GM19240 (cell line): ENCODE data around the gene CACNA2D2.

Experiments used
- DNase-seq: peaks from one replicate; pipeline ENCODE4 v3.0.0; 2011; ENCODE audit warnings: low spot score; ENCODE audit not compliant: insufficient read length

The CACNA2D2 gene

DNA sequence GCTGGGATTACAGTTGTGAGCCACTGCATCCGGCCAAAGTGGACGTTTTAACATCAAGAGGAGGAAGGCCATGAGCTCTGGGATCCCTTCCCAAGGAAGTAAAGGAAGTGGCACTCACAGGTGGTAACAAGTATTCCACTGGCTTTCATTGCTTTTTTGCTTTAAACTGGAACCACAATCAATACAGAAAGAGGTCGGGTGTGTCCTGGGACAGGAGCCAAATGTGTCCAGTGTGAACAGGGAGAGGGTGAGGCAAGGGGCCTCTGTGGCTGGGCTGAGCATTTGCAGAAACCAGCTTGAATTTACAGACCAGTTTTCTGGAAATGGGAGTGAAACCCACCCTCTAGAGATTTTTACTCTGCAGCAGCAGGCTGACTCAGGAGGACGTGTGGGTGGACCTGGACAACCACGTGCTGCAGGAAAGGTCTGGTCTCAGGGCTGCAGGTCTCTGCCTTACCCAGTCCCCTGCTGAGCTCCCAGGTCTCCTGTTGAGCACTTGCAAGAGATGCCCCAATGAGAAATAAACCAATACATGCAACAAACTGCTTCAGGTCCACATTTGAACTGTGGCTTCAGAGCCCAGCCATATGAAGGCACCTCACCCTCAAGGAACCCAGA is 101.3 kb downstream of the CACNA2D2 start:
- no peak for DNase-seq

DNA sequence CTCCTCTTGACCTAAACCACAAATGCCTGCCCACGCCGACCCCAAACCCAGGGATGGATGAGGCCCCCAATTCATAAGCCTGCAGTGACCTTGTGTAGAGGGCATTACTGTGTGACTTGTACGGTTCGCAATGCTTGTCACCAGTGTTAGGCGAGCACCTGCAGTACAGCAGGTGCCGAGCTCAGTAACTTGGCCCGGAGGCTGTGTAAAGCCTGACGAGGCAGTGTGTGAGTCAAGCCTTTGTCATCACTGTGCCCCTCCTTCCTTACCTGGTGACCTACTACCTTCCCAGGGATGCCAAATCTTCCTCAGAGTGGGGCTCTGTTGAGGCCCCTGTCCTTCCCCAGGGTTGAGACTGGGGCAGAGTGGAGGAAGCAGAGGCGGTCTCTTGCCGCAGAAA is 106.9 kb downstream of the CACNA2D2 start:
- DNase-seq = no peak

DNA sequence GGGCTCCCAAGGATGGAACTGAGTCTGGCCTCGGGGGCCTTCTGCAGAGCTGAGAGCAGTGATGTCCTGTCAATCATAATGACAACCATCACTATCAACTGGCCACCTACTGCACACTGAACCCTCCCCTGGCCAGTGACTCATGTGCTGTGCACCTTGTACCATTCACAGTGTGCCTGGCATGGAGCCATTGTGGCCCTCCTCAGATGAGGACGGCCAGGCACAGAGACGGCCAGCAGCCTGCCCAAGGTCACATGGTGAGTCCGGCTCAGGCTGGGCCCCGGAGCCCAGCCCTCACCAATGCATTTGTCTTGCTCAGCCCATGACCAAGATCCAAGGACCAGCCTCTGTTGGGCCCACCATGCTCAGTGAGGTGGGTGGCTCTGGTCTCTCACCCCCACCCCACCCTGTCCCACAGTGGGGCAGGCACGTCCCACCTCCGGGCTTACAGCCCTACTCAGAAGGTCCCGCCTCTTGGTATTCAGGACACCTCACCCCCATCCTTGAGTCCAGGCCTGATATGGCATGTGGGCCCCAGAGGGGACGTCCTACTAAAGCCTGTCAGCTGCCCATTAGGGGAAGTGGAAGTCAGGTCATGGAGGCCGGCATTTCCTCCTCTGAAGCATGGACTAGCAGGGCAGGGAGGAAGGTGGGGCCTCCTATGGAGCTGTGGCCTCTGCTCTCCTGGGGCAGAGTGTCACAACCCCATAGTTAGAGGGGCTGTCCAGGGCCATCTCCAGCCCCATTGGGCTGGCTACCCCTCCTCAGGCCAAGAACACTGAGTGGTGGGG is 108.2 kb downstream of the CACNA2D2 start:
- DNase-seq = no peak

DNA sequence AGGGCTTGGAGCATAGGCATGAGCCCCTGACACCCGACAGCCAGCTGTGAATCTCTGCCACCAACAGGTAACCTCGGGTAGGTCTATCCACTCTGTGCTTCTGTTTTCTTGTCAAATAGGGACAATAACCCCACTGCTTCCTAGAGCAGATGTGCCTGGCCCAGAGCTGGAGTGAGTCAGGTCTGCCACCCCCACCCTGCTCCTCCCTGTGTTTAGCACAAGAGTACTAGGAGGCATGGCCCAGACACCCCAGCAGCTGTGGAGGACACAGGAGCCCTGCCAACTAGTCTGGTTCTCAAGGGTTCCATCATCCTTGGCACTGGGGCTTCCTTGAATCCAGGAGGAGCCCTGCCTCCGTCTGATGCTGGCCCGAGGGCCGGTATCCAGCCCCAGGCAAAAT is 110.4 kb downstream of the CACNA2D2 start:
- no peak for DNase-seq

DNA sequence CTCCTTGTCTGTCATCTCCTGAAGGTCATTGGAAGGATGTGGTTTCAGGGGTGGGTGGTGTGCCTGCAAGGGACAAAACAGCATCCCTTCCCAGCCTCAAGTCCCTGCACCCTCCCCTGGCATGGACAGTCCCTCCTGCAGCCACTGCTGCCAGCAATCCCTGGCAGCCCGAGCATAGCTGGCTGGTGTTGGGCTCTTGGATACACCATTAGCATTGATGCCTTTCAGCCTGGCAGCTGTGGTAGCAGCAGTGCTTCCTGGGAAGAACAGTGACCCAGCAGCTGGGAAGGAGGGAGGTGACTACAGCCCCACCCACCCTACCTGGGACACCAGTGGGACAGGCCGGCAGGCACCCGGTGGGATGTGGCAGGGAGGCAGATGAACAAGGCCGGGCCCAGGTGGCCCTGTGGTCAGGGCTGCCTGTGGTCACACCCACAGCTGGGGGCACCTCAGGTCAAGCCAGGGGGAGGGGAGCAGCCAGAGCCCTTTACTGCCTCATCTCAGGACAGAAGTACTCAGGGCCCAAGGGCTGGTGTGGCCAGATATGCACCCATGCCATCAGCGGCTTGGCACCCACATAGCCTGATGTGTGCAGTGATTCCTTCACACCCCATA is 111.2 kb downstream of the CACNA2D2 start:
- no peak for DNase-seq

DNA sequence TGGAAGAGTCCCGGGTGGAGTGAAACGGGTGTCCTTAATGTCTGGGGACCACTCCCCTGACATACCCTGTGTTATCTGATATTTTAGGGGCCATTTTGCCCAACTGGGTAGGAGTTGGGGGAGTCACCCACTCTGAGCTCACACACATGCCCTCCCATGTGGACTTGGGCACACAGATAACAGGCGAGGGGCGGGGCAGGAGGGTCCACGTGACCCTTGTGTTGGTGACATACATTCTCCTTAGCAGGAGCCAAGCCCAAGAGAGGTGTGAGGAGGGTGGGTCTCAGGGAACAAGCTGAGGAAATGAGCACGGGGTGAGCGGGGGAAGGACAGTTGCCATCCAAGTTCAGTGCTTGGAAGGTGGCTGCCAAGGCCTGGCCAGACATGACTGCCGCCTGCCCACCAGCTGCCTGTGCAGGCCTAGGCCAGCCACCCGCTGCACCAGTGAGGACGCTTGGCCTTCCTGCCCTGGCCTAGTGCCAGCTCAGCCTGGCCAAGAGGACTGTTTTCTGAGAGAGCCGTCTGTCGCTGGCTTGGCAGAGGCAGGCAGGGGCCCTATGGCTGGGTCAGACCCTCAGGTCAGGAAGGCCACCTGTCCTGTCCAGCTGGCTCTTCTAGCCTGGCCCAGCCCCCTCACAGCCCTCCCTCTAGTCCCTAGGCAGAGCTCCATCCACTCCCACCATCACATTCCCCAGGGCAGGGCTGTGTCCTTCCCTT is 112.8 kb downstream of the CACNA2D2 start:
- no peak for DNase-seq

DNA sequence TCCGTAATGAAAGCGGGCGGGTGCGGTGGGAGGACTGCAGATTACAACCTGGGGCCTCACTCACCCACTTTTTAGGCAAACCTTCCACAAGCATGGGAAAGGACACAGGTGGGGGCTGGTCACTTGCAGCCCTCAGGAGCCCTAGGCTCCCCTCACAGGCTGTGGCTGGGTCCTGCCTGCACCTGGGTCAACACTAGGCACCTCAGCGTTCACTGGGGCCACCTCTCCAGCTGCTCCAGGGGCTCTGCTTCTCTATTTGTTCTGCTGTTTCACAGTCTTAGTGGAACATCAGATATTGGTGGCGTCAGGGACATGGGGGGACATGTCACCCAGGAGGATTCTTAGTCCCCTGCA is 114.0 kb downstream of the CACNA2D2 start:
- DNase-seq = no peak

DNA sequence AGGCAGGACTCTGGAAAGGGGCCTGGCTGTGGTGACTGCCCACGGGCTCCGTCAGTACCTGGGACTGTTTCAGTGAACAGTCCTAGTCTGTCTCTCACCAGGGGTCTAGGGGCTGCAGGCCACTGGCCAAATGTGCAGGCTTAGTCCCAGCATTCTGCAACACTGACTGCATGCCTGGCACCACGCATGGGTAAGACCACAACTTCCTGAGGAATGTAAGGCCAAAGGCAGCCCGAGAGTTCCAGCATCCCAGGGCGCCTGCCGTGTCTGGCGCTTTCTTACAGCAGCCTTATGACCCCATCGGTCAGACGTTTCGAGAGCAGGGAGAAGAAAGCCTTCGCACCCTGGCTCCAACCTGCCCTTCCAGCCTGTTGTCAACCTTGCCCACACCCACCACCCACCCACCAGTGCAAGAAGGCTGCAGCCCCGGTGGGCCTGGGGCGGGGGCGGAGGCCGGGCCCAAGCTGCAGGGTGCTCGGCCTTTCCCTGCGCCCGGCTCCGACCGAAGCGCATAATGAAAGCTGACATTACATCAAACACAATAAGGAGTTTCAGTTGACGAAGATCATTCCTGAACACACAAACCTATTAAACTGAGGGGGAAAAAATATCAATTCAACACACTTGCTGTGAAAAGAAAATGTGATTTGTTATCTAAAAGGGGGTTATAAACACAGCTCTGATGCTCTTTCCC is 114.6 kb downstream of the CACNA2D2 start:
- DNase-seq = no peak

DNA sequence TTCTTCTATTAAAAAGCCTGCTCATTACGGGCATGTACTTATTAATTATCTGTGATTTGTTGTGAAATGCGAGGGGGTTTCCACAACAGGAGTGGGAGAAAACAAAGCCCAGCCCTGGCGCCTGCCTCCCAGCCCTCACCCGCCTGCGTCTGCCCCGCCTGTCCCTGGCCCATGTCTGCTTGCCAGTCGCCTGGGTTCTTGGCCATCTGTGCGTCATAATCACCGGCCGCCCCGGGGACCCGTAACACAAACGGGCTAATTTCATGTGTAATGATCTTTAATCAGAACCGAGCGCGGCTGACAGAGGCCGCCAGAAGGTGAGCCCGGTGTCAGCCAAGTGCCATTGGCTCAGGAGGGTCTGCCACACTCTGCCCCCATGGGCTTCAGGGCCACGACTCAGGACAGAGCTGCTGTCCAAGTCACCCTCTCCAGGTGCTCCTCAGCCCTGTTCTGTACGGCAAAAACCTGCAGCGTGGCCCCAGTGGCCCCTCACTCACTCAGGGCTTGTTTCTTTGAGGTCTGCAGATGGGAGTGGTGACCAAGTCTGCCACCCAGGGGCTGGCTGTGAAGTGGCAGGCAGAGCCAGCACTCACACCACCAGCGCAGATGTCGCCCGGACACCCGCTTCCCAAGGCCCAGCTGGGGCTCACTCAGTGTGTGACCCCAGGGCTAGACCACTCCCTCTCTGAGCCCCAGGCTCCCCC is 115.3 kb downstream of the CACNA2D2 start:
- no peak for DNase-seq

DNA sequence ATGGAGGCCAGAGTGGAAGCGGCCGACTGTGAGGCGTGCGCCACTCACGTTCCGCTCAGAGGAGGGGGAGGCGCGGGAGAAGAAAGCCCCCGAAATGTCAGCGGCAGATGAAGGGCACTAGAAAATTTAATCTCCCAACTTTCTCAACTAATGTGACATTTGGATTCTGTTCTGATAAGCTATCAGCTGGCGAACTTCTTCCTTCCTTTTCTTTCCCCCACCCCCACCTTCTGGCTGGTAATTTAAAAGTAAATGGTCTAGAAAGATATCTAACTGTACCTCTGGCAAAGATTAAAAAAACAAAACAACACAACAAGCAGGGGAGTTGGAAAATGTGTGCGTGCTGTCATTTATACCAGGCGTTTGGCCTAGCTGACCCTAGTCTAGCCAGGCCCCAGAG is 117.7 kb downstream of the CACNA2D2 start:
- DNase-seq = no peak

DNA sequence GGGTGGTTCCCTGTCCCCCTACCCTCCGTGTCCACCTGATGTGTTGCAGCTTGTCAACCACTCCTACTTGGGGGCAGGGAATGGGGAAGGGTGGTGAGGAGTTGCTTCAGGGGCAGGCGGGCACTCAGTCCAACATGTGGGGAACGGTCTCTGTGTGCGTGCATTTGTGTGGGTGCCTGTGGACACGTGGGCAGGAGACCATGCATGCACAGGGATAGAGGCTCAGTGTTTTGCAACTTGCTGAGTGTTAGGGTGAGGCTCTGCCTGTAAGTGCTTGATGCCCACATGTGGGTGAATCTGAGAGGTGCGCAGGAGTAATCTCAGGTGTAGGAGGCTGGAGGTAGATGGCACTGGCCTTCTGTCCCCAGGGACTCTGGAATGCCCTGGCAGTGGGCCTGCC is 119.7 kb downstream of the CACNA2D2 start:
- no peak for DNase-seq

DNA sequence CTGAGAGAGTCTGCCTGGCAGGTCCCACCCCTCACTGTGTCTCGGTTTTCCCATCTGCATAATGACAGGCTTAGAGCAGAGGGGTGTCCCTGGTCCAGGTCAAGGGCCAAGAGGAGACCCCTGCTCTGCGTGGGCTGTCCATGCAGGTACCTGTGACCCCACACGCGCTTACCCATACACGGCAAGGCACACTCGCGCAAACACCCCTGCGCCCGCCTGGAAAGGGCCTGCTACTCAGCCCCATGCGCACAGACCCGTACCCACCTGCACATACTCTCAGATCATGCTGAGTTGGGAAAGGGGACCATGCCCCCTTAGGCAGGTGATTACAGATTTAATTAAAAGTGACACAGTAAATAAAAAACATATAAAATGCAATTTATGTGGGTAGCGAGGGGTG is 120.7 kb downstream of the CACNA2D2 start:
- no peak for DNase-seq

DNA sequence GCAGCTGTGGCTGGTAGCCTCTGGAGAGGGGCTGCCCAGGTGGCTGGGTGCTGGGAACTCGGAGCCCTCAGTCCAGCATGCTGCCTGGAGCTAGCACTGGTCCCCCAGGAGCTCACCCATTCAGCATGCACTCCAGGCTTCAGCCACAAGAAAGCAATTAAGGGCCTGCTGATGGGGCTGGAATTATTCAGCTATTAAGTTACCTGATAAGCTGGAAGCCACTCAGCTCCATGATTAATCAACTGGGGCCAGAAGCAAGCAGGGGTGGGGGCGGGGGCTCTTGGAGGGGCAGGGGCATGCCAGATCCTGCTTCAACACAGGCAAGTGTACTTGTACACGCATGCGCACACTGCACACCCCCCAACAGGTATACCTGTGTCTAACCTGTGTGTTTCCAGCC is 122.1 kb downstream of the CACNA2D2 start:
- DNase-seq = no peak

DNA sequence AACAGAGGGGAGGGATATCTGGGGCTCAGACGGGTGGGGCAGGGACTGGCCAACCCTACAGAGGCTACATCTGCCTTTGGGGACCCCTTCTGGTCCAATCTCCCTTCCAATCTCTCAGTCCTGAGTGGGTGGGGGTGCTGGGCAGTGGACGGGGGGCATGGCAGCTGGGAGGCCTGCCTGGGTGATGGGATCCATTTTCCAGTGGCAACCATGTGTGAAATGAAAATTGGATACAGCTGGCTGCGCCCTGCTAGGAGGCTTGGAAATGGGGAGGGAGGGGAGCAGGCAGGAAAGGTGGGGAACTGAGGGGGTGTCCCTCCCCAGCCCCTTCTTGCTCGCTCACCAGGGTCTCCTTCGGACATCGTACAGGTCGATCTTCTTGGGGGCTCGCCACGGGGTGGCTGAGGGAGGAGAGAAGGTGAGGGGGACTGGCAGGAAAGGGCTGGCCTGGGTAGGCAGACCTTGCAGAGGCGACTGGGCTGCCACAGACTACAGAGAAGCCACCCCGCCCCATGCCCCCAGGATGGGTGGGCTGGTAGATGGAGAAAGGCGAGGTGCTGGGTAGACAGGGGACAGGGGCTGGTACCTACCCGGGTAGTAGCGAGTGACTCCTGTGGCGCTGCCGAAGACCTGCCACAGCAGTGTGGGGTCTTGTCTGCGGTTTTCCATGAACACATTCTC is 122.9 kb downstream of the CACNA2D2 start:
- no peak for DNase-seq

DNA sequence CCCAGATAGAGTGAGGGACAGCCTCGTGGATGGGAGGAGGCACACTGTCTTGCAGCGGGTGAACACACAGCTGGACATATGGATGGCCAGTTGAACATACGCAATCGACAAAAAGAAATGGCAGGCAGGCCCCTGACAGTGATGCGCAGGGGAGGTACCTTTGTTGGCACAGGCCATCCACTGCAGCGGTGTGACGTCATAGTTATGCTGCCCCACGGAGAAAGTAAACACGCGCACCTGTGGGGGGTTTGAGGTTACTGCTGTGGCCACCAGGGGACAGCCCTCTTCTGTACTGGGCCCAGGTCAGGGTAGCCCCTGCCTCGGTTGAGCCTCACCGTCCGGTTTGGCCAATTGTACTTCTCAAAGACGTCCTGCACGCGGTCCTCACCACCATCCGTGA is 124.7 kb downstream of the CACNA2D2 start:
- DNase-seq = no peak

DNA sequence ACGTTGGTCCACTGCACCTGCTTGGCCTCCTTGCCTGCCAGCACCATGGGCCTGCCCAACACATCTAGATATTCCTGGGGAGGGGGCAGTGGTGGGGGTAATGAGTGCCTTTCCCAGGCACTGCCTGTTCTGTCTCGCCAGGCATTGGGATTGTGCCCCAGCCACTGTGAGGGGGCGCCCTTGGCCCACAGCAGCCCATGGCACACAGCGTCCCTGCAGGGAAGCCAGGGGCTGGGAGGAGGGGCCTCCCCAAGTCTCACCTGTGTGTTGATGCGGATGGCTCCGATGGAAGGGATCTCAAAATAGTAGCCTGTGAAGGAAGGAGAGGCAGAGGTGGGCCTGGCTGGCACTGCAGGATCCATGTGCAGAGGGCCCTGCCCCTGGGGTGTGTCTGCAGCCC is 125.4 kb downstream of the CACNA2D2 start:
- DNase-seq = no peak

DNA sequence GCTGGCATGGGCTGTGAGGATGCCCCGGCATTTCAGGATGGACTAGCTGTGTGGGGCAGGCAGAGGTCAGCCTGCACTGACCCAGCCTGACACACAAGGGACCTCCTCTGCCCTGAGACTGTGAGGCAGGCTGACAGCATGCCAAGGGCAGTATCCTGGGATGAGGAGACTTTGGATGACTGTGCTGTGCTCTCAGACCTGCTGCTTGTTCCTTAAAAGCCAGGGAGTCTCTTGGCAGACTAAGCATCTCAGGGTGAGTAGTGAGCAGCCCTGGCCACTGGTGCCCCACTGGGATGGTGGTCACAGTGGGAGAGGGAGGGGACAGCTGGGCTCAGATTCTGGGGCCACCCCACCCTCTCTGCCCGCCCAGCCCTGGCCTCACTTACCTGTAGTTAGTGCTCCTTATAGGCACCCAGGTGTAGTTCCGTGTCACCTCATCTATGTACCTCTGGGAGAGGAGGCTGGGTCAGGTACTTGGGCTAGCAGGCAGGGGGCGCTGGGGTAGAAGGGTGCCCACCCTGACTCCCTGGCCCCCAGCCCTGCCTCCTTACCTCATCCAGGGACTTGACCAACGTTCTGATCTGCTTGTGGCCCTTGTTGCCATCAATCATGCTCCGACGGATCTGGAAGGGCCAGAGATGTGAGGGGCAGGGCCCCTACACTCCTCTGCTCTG is 128.0 kb downstream of the CACNA2D2 start:
- no peak for DNase-seq

DNA sequence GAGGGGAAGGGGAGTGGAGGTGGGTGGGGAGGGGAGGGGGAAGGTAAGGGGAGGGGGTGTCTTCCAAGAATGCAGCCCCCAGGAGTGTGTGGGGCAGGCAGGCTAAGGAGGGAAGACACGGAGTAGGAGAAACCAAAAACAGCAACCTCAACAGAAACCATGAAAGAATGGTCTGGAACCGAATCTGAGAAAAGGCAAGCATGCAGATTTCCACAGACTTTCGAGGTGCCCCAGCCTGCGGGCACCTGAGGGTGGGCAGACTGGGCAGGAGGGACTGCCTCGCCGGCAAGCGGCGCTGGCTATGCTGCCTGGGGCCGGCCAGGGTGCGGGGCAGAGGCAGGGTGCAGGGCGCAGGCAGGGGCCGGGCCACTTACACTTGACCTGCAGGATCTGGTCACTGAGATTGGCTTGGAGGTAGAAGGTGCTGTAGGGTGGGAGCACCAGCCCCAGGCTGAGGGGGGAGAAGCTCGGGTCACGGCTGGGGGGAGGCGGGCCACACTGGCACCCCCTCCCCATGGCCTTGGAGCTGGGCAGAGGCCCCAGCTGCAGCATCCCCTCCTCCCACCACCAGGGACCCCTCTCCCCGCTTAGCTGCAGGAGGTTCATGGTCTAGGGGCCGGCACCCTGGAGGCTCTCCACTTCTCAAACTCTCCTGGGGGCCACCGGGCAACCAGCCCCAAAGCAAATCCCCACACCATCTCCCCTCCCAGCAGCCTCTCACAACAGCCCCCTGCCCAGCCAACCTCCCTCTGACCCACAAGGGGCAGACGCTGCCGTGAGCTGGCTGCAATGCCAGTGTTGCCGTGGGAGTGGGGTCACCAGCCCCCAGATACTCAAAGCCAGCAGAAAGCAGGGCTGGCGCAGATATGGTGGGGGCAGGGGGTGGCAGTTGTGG is 128.8 kb downstream of the CACNA2D2 start:
- DNase-seq = no peak
